Measurements from ENCODE around the gene DHX38. TPM values are rescaled to one million over a fixed set of nuclear protein-coding genes. Genes with fewer than 3 reads are reported as not detected.

Gene DHX38
- total RNA-seq, 1 donor from 2014 or later, result 40.5 TPM

GRCh38 chr16:72120026-72120425 is 26.4 kb downstream of the DHX38 start:
- no peak for DNase-seq (ENCODE audit: low read depth)

GRCh38 chr16:72122308-72122707 is 28.7 kb downstream of the DHX38 start:
- DNase-seq (ENCODE audit: low read depth), result no peak

GRCh38 chr16:72122916-72123315 is 29.3 kb downstream of the DHX38 start:
- DNase-seq (ENCODE audit: low read depth), result no peak

GRCh38 chr16:72123426-72123825 is 29.8 kb downstream of the DHX38 start:
- DNase-seq (ENCODE audit: low read depth), result no peak

- DNase-seq (ENCODE audit: low read depth), result no peak
Observed at GRCh38 chr16:72124148-72124547, 30.5 kb downstream of the DHX38 start.

- peak; percentile 78 for DNase-seq (ENCODE audit: low read depth)
Observed at GRCh38 chr16:72124761-72125634, 31.4 kb downstream of the DHX38 start.

GRCh38 chr16:72125635-72126428 is 32.2 kb downstream of the DHX38 start:
- no peak for DNase-seq (ENCODE audit: low read depth)

GRCh38 chr16:72126429-72126765 is 32.8 kb downstream of the DHX38 start:
- no peak for DNase-seq (ENCODE audit: low read depth)

GRCh38 chr16:72128701-72129100 is 35.1 kb downstream of the DHX38 start:
- no peak for DNase-seq (ENCODE audit: low read depth)

- DNase-seq (ENCODE audit: low read depth), result peak; percentile 3
Observed at GRCh38 chr16:72129976-72130656, 36.5 kb downstream of the DHX38 start.

GRCh38 chr16:72131036-72131435 is 37.4 kb downstream of the DHX38 start:
- DNase-seq (ENCODE audit: low read depth), result no peak

GRCh38 chr16:72132726-72133125 is 39.1 kb downstream of the DHX38 start:
- DNase-seq (ENCODE audit: low read depth), result no peak

GRCh38 chr16:72134507-72134906 is 40.9 kb downstream of the DHX38 start:
- no peak for DNase-seq (ENCODE audit: low read depth)

GRCh38 chr16:72137380-72138063 is 43.9 kb downstream of the DHX38 start:
- DNase-seq (ENCODE audit: low read depth), result no peak

GRCh38 chr16:72138064-72138572 is 44.5 kb downstream of the DHX38 start:
- DNase-seq (ENCODE audit: low read depth), result no peak

GRCh38 chr16:72139908-72140307 is 46.3 kb downstream of the DHX38 start:
- DNase-seq (ENCODE audit: low read depth), result no peak

GRCh38 chr16:72142476-72142875 is 48.8 kb downstream of the DHX38 start:
- DNase-seq (ENCODE audit: low read depth), result no peak

- no peak for DNase-seq (ENCODE audit: low read depth)
Observed at GRCh38 chr16:72149676-72150464, 56.2 kb downstream of the DHX38 start.

- no peak for DNase-seq (ENCODE audit: low read depth)
Observed at GRCh38 chr16:72159386-72159785, 65.7 kb downstream of the DHX38 start.

- DNase-seq (ENCODE audit: low read depth), result no peak
Observed at GRCh38 chr16:72159801-72160200, 66.2 kb downstream of the DHX38 start.

All from myocyte (in vitro differentiated cells).